ENCODE data around the gene ZNF230. TPM values are rescaled to one million over a fixed set of nuclear protein-coding genes. Genes with fewer than 3 reads are reported as not detected.

ZNF230 gene
- polyA plus RNA-seq, 1 donor (not counting 4 experiments of a cell fraction or from before 2014, with no cell fraction given) = 2.9 TPM

- DNase-seq (ENCODE audit: low read depth, low spot score) (peak; percentile 15), FAIRE-seq (no peak)
- H3K36me3 ChIP-seq (ENCODE audit: control insufficient read depth in 2 of 2, extremely low read depth in 1 of 2, insufficient read depth in 2 of 2, low read length in 2 of 2) = peaks cover 7 to 9% of the 10 kb centered on the region in 2 experiments
- no peaks in the 10 kb centered on the region for H3K9me3 ChIP-seq (ENCODE audit: control insufficient read depth, low read depth, low read length)
- H3K4me1 ChIP-seq (ENCODE audit: control insufficient read depth, extremely low read depth, insufficient read depth, low read length) = peaks cover 9% of the 10 kb centered on the region
- no peaks in the 10 kb centered on the region for H3K79me2 ChIP-seq (ENCODE audit: control insufficient read depth, insufficient read depth, low read length)
- no peaks in the 10 kb centered on the region for H3K27me3 ChIP-seq (ENCODE audit: control insufficient read depth, extremely low read depth, insufficient read depth, low read length)
- H3K4me3 ChIP-seq (ENCODE audit: control insufficient read depth in 2 of 3, extremely low read depth in 1 of 3, insufficient read depth in 2 of 3, low read depth in 1 of 3, low read length in 3 of 3) = peak within 1 kb of the TSS; percentile 86 to 97 (median 93)
- peak within 1 kb of the TSS; percentile 86 for H3K4me2 ChIP-seq (ENCODE audit: control insufficient read depth, extremely low read depth, insufficient read depth, low read depth, low read length)
- dilution Hi-C loops (cut with MboI; ENCODE audit: extremely low pct_ligation_motif_present, low sequenced_read_pairs) = no loop called here
- peak within 1 kb of the TSS; percentile 77 for H3K9ac ChIP-seq (ENCODE audit: control insufficient read depth, extremely low read depth, insufficient read depth, low read length)
- peak within 1 kb of the TSS; percentile 49 for H3K27ac ChIP-seq (ENCODE audit: control insufficient read depth, insufficient read depth, low read length)
- no peak for TF ChIP-seq EZH2 (IDR thresholded peaks at IDR 0.05; ENCODE audit: low read length)
- no peak for TF ChIP-seq CTCF (optimal IDR thresholded peaks at IDR 0.05 in 1 of 3, IDR thresholded peaks at IDR 0.05 in 1 of 3, conservative IDR thresholded peaks at IDR 0.05 in 1 of 3; ENCODE audit: extremely low read depth in 1 of 3, insufficient read depth in 2 of 3, low read length in 3 of 3)
- H3K9me1 ChIP-seq (ENCODE audit: control insufficient read depth, extremely low read depth, insufficient read depth, low read length) = peaks cover 2% of the 10 kb centered on the region
- H4K20me1 ChIP-seq (ENCODE audit: control insufficient read depth, extremely low read depth, insufficient read depth, low read length) = no peaks in the 10 kb centered on the region
- H2AFZ ChIP-seq (ENCODE audit: control insufficient read depth, low read length) = peak within 1 kb of the TSS; percentile 96
These were observed 22.6 kb downstream of the ZNF230 start, which contains the start of gene ZNF222 for GRCh38 chr19:44025217-44025936. Gene ZNF222, plus strand, starts transcription at chr19:44025379. Its CDS starts 58 bp downstream, at chr19:44025437.

DNA sequence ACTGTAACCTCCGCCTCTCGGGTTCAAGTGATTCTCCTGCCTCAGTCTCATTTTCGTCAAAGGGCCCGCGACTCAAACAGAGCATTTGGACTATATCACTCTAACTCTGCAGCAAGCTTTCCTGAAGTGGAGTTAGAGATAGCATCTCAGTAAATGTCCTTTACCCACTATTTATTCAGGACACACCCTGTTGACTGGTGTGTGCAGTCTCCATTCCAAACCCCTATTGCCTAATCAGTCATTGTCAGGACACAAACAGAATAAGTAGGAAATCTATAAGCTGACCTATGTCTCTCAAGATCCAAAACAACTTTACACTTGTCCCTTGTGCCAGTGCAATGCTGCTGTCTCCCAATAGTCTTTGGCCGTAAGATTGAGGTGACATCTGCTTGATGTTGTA is 23.9 kb downstream of the ZNF230 start:
- Histone ChIP-seq H3K36me3 (ENCODE audit: control insufficient read depth in 2 of 2, extremely low read depth in 1 of 2, insufficient read depth in 2 of 2, low read length in 2 of 2) (peaks cover 7 to 12% of the 10 kb centered on the region in 2 experiments), H3K4me2 (ENCODE audit: control insufficient read depth, extremely low read depth, insufficient read depth, low read depth, low read length) (no peak overlapping the region), H4K20me1 (ENCODE audit: control insufficient read depth, extremely low read depth, insufficient read depth, low read length) (no peaks in the 10 kb centered on the region), H3K9ac (ENCODE audit: control insufficient read depth, extremely low read depth, insufficient read depth, low read length) (no peak overlapping the region), H3K4me3 (ENCODE audit: control insufficient read depth in 2 of 3, extremely low read depth in 1 of 3, insufficient read depth in 2 of 3, low read depth in 1 of 3, low read length in 3 of 3) (no peak overlapping the region), H3K27ac (ENCODE audit: control insufficient read depth, insufficient read depth, low read length) (no peak overlapping the region), H2AFZ (ENCODE audit: control insufficient read depth, low read length) (no peak overlapping the region), H3K9me3 (ENCODE audit: control insufficient read depth, low read depth, low read length) (peaks cover 4% of the 10 kb centered on the region), H3K27me3 (ENCODE audit: control insufficient read depth, extremely low read depth, insufficient read depth, low read length) (no peaks in the 10 kb centered on the region), H3K9me1 (ENCODE audit: control insufficient read depth, extremely low read depth, insufficient read depth, low read length) (peaks cover 2% of the 10 kb centered on the region), H3K79me2 (ENCODE audit: control insufficient read depth, insufficient read depth, low read length) (no peaks in the 10 kb centered on the region), H3K4me1 (ENCODE audit: control insufficient read depth, extremely low read depth, insufficient read depth, low read length) (peaks cover 9% of the 10 kb centered on the region)
- FAIRE-seq (no peak), DNase-seq (ENCODE audit: low read depth, low spot score) (no peak)
- dilution Hi-C loops (cut with MboI; ENCODE audit: extremely low pct_ligation_motif_present, low sequenced_read_pairs) = no loop called here
- TF ChIP-seq EZH2 (IDR thresholded peaks at IDR 0.05; ENCODE audit: low read length) (no peak), CTCF (optimal IDR thresholded peaks at IDR 0.05 in 1 of 3, IDR thresholded peaks at IDR 0.05 in 1 of 3, conservative IDR thresholded peaks at IDR 0.05 in 1 of 3; ENCODE audit: extremely low read depth in 1 of 3, insufficient read depth in 2 of 3, low read length in 3 of 3) (no peak)

Data from keratinocyte (primary cell).